Tibial artery (tissue), 4 donors: ENCODE data around the gene SEPTIN5.
"Not testable (repeated sequence)": the region's sequence is repeated elsewhere in the genome, so short reads cannot be mapped to it uniquely, and the experiment has no call there.

Experiments used
- DNase-seq, 2 donors: peaks; one replicate each; pipeline ENCODE4 v3.0.0-alpha.2; 2019
- H3K27ac ChIP-seq, 2 donors: fragments of 200-600 bp; sonication (generic) in 1 of 2; 1 replicate in 1 of 2; 2 replicates in 1 of 2; pipeline ENCODE4 v1.5.1; 2018 to 2019; ENCODE audit warnings: mild to moderate bottlenecking in 1 of 2
- H3K27me3 ChIP-seq, 2 donors: fragments of 200-600 bp; sonication (generic) in 1 of 2; one replicate each; pipeline versions ENCODE4 v1.5.1 to v1.6.0; 2016 to 2019
- H3K36me3 ChIP-seq, 3 donors: fragments of 200-600 bp; sonication (generic) in 2 of 3; one replicate each; pipeline ENCODE4 v1.5.1; 2016 to 2019; ENCODE audit warnings: mild to moderate bottlenecking in 2 of 3
- H3K4me1 ChIP-seq, 4 donors: fragments of 200-600 bp; sonication (generic) in 2 of 4; 1 replicate in 3 of 4; 2 replicates in 1 of 4; pipeline ENCODE4 v1.5.1; 2016 to 2019
- H3K4me3 ChIP-seq, 2 donors: fragments of 200-600 bp; sonication (generic) in 1 of 2; 1 replicate in 1 of 2; 2 replicates in 1 of 2; pipeline ENCODE4 v1.5.1; 2018 to 2019; ENCODE audit warnings: mild to moderate bottlenecking in 2 of 2
- H3K9me3 ChIP-seq, 3 donors: fragments of 200-600 bp; sonication (generic) in 1 of 3; one replicate each; pipeline ENCODE4 v1.5.1; 2016 to 2019
- CTCF ChIP-seq, 2 experiments: fragments of 200-600 bp in 1 of 2; fragments of 450-650 bp in 1 of 2; IDR thresholded peaks; one replicate each; pipeline ENCODE4 v1.5.1; 2017 to 2019; ENCODE audit warnings: antibody characterized with exemption in 2 of 2, mild to moderate bottlenecking in 1 of 2, moderate library complexity in 1 of 2
- intact Hi-C: fragments of 100-400 bp; cut with DNase I; formaldehyde crosslinking; loops from one replicate; pipeline ENCODE4 v1.15.0; 2023; ENCODE audit warnings: low total_unique reads

SEPTIN5 gene

GRCh38 chr22:19673660-19674059, 40.6 kb upstream of the SEPTIN5 start:
- no peak overlapping the region for H3K27ac ChIP-seq
- no peak overlapping the region for H3K4me3 ChIP-seq
- no peak for TF ChIP-seq CTCF (IDR thresholded peaks at IDR 0.05)
- no peaks in the 10 kb centered on the region for H3K4me1 ChIP-seq
- peaks cover 0 to 3% (median 0%) of the 10 kb centered on the region in 3 donors for H3K9me3 ChIP-seq
- DNase-seq, result no peak
- H3K36me3 ChIP-seq, result no peaks in the 10 kb centered on the region
- no peaks in the 10 kb centered on the region for H3K27me3 ChIP-seq
- intact Hi-C loops, result no loop called here

GRCh38 chr22:19674129-19674928, 40.0 kb upstream of the SEPTIN5 start:
- no peak for DNase-seq
- TF ChIP-seq CTCF (IDR thresholded peaks at IDR 0.05), result no peak
- intact Hi-C loops, result no loop called here
- Histone ChIP-seq H3K27ac (no peak overlapping the region), H3K9me3 (peaks cover 0 to 3% (median 0%) of the 10 kb centered on the region in 3 donors), H3K4me1 (no peaks in the 10 kb centered on the region), H3K36me3 (no peaks in the 10 kb centered on the region), H3K4me3 (no peak overlapping the region), H3K27me3 (no peaks in the 10 kb centered on the region)

GRCh38 chr22:19674929-19675253, 39.4 kb upstream of the SEPTIN5 start:
- Histone ChIP-seq H3K27ac (no peak overlapping the region), H3K4me3 (no peak overlapping the region), H3K4me1 (no peaks in the 10 kb centered on the region), H3K36me3 (no peaks in the 10 kb centered on the region), H3K9me3 (peaks cover 0 to 3% (median 0%) of the 10 kb centered on the region in 3 donors), H3K27me3 (peaks cover 0 to 1% of the 10 kb centered on the region in 2 donors)
- intact Hi-C loops, result loop anchor here (5.0 kb wide), 1 partner anchor 42 kb away; no protein-coding TSS in a partner anchor
- TF ChIP-seq CTCF (IDR thresholded peaks at IDR 0.05), result no peak
- DNase-seq, result no peak

- TF ChIP-seq CTCF (IDR thresholded peaks at IDR 0.05), result no peak
- H3K4me1 ChIP-seq, result no peaks in the 10 kb centered on the region
- no peak for DNase-seq
- H3K27ac ChIP-seq, result no peak overlapping the region
- H3K9me3 ChIP-seq, result peaks cover 0 to 3% (median 0%) of the 10 kb centered on the region in 3 donors
- no peaks in the 10 kb centered on the region for H3K36me3 ChIP-seq
- H3K27me3 ChIP-seq, result peaks cover 0 to 7% of the 10 kb centered on the region in 2 donors
- intact Hi-C loops, result loop anchor here (5.0 kb wide), 1 partner anchor 42 kb away; no protein-coding TSS in a partner anchor
- no peak overlapping the region for H3K4me3 ChIP-seq
These were observed 38.9 kb upstream of the SEPTIN5 start for GRCh38 chr22:19675428-19675827.

GRCh38 chr22:19676437-19676836, 37.9 kb upstream of the SEPTIN5 start:
- not testable (repeated sequence) for H3K4me1 ChIP-seq, H3K36me3 ChIP-seq, H3K4me3 ChIP-seq, H3K27ac ChIP-seq, DNase-seq, H3K9me3 ChIP-seq
- intact Hi-C loops, result loop anchor here (5.0 kb wide), 1 partner anchor 41 kb away; no protein-coding TSS in a partner anchor
- peaks cover 0 to 15% of the 10 kb centered on the region in 2 donors for H3K27me3 ChIP-seq

GRCh38 chr22:19678949-19679521, 35.3 kb upstream of the SEPTIN5 start:
- intact Hi-C loops, result loop anchor here (5.0 kb wide), 1 partner anchor 38 kb away; no protein-coding TSS in a partner anchor
- H3K9me3 ChIP-seq, result no peaks in the 10 kb centered on the region
- peaks cover 0 to 15% of the 10 kb centered on the region in 2 donors for H3K27me3 ChIP-seq
- no peak overlapping the region for H3K4me3 ChIP-seq
- no peak for DNase-seq
- TF ChIP-seq CTCF (IDR thresholded peaks at IDR 0.05), result no peak
- no peaks in the 10 kb centered on the region for H3K4me1 ChIP-seq
- no peaks in the 10 kb centered on the region for H3K36me3 ChIP-seq
- no peak overlapping the region for H3K27ac ChIP-seq
